Fibroblast of skin of abdomen (primary cell): ENCODE data around the gene FAM180A.
A peak's percentile ranks its signal among the peaks of the same experiment; 100 is the strongest.
"Not testable (repeated sequence)": the region's sequence is repeated elsewhere in the genome, so short reads cannot be mapped to it uniquely, and the experiment has no call there.

Experiments
- DNase-seq: peaks from one replicate; pipeline ENCODE4 v3.0.0-alpha.2; 2013

Gene FAM180A

DNA sequence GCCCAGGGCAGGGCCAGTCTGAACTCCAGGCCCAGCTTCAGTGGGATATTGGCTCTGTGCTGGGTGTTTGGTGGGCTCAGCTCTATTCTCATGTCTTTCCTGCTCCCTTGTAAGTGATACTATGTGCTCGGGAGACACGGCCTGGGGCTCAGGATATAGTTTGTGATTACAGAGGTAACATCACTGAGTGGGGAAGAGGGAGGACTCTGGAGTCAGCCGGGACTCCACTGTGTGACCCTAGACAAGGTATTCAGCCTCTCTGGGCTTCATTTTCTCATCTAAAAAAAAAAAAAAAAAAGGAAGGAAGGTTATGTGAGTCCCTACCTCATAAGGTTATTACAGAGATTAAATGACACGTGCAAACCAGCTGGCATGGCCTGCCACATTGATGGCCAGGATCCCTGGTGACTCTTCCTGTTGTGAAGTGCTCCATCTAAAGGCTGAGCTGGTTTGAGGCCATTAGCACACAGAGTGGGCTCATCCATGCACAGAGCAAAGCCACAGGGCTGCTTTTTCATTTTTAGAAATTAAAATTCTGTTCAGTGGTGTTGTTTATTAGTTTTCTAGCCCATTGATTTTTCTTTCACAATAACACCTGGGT lies 36.3 kb downstream of the FAM180A start:
- DNase-seq: peak; percentile 8

DNA sequence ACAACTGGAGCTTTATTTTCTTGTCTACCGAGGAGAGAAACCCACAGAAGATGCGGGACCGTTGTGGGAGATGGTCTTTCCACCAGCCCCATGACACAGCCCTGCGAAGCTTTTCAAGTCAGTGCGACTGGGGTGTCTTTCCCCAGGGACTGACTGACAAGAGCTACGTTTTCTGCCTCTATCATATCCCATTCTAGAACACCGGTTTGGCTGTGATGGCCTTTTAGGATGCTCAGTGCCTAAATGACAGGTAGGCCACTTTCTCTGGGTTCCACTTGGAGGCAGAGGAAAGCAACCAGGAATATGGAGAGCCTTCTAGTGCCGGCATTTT lies 37.5 kb downstream of the FAM180A start:
- DNase-seq: no peak

DNA sequence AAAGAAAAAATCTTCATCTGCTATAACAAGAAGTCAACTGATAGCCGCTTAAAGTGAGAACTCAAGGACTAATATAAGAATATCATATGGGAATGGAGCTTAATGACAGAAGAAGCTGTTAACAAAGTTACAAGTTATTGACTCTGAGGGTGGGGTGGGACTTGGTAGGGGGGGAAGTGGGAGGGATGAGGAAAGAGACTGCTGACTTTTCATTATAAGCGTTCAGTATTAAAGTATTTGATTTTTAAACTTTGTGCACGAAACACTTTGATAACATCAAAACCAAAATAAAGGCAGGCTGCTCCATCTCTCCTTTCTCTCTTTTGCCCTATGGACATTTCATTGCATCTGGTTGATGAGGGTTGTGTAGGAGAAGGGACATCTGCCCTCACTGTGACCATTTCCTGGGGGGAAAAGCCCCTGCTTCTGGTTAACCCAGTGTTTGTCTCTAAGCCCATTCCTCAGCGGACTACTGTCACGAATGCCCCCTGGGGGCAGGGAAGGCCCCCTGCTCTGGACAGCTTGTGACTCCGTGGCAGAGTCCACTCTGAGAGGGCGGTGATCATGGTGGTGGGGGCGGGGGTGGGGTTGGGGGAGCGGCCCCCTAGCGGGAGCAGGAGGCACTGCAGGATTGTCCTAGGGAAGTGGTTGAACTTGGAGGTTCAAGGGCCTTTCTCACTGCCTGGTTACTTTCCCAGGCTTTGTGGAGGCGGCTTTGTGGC lies 38.0 kb downstream of the FAM180A start:
- no peak for DNase-seq

- peak; percentile 10 for DNase-seq
Observed at GRCh38 chr7:135709508-135709907, 39.1 kb downstream of the FAM180A start.

DNA sequence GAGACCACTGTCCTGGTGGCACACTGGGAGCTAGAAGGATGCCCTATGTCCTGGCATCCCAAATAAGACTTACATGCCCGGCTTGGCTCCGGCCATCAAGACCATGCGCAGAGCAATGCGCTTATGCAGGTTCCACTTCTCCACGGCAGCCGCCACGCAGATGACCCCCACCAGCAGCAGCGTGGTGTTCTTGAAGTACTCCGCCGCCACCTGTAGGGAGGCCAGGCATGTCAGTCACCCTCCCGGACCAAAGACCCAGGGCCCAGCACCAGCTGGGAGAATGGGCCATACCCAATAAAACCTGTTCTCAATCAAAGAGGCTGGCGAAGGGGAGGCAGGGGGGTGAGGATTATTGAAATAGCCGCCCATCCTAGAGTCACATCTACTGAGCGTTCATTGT lies 40.6 kb downstream of the FAM180A start:
- no peak for DNase-seq

DNA sequence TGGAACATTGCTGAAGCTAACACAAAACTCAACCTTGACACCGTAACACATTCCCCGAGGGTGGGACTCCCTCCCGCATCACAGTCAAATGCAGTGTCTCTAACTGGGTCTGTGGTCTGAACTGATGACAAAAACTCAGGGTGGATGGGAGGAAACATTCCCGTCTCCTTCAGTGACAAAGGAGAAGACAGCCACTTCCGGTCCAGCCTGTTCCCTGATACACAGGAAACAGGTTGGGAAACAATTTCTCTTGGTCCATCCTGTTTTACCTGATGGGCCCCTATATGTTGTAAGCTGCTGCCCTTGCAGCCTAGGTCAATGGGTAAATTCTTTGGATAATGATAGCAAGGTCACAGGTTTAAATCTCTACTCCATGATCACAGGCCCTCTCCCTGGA lies 41.0 kb downstream of the FAM180A start:
- DNase-seq: no peak

GRCh38 chr7:135706858-135707569 lies 41.6 kb downstream of the FAM180A start:
- DNase-seq: no peak

DNA sequence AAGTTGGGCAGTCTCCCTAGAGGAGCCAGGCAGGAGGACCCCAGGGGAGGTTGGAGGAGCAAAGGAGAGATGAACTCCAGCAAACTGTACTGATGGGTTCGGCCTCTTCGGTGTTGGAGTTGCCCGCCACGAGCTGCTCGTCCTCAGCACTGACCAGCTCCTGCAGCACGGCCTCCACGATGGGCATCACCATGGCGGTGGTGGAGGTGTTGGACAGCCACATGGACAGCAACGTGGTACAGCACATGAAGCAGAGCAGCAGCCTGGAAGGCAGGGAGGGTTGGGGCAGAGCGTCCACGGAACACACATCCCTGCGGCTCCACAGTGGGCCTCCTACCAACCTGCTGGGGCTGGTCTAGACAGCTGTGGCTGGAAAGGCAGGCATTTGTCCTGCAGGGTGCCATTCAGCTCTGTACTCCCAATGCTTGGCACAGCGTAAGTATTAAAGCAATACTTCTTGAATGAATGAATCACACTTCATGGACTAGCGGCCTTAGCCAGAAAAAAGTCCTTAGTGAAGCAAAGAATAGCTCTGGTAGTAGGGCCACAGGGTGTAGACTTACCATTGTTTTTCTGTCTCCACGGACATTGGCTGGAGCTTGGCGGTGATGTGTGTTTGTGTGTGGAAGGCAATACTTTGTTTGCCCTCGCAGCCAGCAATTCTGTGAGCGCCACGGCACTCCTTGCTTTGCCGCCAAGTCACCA lies 42.4 kb downstream of the FAM180A start:
- DNase-seq: no peak

- no peak for DNase-seq
Observed at GRCh38 chr7:135704698-135705097, 43.9 kb downstream of the FAM180A start.

GRCh38 chr7:135704074-135704473 lies 44.5 kb downstream of the FAM180A start:
- no peak for DNase-seq

- DNase-seq: no peak
Observed at GRCh38 chr7:135697276-135698049, 51.1 kb downstream of the FAM180A start.

GRCh38 chr7:135693558-135693957 lies 55.1 kb downstream of the FAM180A start:
- no peak for DNase-seq

- not testable (repeated sequence) for DNase-seq
Observed at GRCh38 chr7:135692606-135693005, 56.0 kb downstream of the FAM180A start.

DNA sequence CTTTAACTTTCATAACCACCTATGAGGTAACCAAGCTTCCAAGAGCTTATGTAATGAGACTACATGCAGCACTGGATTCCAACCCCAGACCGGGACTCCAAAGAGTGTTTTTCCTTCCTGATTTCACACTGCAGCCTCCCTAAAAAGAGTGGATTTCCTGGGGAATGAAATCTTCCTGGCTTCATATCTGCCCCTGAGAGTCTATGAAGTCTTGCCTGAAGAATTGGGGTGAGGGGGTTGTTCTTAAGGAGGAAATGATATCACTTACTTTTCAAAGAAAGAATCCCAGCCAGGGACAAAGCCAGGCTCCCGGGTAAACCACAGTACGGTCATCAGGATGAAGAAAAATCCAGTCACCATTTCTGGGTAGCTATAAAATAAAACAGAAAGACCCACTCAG lies 56.6 kb downstream of the FAM180A start:
- DNase-seq: peak; percentile 54

GRCh38 chr7:135690566-135690965 lies 58.0 kb downstream of the FAM180A start:
- DNase-seq: peak; percentile 70

DNA sequence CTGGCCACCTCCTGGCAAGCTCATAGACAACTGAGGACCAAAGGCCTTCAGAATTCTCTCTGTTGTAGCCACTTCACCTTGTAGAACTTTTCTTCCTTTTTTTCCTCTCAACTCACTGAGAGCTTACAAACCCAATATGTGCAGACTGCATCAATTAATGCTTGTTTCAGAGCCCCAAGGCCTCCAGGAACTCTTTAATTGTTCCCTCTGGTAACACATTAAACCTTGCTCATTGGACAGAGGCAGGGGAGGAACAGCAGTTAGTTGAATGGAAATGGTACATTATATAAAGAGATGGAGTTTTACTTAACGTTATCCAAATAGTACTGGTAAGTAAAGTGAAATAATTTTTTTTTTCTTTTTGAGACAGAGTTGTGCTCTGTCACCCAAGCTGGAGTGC lies 61.1 kb downstream of the FAM180A start:
- no peak for DNase-seq

DNA sequence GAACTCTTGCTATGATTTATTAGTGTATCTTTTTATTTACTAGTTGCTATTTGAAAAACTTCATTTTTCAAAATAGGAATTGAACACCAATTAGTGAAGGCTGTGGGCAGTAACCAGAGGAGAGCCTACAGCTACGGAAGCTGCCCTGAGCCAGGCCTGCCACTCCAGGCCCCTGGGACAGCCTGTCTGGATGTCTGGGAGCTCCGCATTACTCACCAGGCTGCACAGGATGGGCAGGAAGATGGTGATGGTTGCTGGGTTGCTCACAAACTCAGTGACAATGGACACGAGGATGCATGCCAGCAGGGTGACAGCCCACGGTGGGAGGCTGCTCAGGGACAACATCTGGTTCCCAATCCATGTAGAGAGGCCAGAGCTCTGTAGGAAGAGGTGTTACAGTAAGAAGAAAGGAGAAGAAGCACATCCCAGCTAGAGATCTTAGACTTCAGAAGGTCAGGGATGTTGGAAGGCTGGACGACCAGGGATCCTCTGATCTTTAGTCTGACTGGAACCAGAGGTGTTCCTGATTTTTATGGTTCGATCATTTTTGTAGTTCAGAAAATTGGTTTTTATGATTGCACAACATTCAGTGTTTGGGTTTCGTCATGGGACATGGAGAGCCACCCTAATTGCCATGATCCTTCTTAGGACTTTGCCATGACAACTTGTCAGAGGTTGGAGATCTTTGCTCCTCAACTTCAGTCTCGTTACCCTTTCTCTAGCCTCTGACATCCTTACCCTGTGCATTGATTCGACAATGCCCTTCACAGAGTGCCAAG lies 63.1 kb downstream of the FAM180A start:
- no peak for DNase-seq

DNA sequence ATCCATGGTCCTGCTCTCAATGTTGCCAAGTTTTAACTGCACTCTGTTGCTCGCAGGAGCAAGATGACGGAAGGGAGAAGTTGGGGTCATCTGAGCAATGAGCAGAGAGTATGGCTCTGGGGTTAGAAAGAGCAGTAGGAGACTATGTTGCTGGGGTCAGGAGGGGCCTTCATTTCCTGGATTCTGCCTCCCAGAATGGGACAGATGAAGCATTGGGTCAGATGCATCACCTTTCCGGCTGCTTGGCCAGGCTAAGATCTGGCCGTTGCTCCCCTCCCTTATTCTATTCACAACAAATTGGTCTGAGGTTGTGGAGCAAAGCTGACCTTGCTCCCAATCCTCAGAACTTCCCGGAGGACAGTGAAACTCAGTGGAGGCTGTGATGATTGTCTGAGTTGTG lies 63.9 kb downstream of the FAM180A start:
- DNase-seq: no peak

GRCh38 chr7:135684136-135684535 lies 64.5 kb downstream of the FAM180A start:
- DNase-seq: peak; percentile 35

GRCh38 chr7:135683609-135684008 lies 65.0 kb downstream of the FAM180A start:
- DNase-seq: no peak

GRCh38 chr7:135682191-135682590 lies 66.4 kb downstream of the FAM180A start:
- DNase-seq: no peak

DNA sequence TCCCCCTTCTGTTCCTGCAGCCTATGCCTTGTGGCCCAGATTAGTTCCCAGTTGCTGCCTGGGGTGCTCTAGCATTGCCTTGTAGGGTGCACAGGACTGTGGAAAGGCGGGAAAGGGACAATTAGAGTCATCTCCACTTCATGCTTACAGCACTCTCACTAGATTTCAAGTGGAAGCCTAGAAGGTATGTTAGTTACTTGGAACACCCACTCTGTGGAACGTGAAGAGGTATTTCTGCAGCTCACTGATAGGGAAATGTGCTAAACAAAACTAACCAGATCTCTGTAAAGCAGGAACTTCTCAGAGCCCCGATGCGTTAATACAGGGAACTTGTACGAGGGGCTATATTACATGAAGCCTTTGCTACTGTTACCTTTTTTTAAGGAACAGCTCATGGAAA lies 66.9 kb downstream of the FAM180A start:
- no peak for DNase-seq
